SK-N-SH (cell line): ENCODE results near the gene MINDY4. TPM values are rescaled to one million over a fixed set of nuclear protein-coding genes. Genes with fewer than 3 reads are reported as not detected.
A peak's percentile ranks its signal among the peaks of the same experiment; 100 is the strongest.

Experiments
- CTCF ChIA-PET: fragments of 300-600, 350-600 bp; formaldehyde crosslinking; extraction: SDS; loops from one replicate; lab custom pipeline; 2021; lab: Yijun Ruan, JAX
- POLR2A ChIA-PET: fragments of 350-600 bp; sonication (Branson Sonifier 250); formaldehyde crosslinking; extraction: SDS; loops from one replicate; lab custom pipeline; 2020; ENCODE audit warnings: antibody characterized with exemption, inconsistent platforms; lab: Yijun Ruan, JAX
- DNase-seq: peaks from one replicate; pipeline ENCODE4 v3.0.0; 2012
- H2AFZ ChIP-seq: fragments of 200-600 bp; sonication (generic); 2 replicates; pipeline ENCODE4 v1.8.1; 2016; ENCODE audit warnings: antibody characterized with exemption, mild to moderate bottlenecking, low read depth
- H3F3A ChIP-seq: fragments of 200-600 bp; sonication (generic); replicated peaks from 2 replicates; pipeline ENCODE3; 2016; ENCODE audit warnings: antibody characterized with exemption, mild to moderate bottlenecking; ENCODE audit not compliant: insufficient read depth
- H3K27ac ChIP-seq, 2 experiments: fragments of 200-500 bp in 1 of 2; fragments of 200-600 bp in 1 of 2; sonication (Bioruptor generic) in 1 of 2; sonication (generic), shearing (Covaris generic) in 1 of 2; 2 replicates each; pipeline versions ENCODE4 v1.5.1 to v1.6.1; 2014 to 2016; ENCODE audit warnings: low read depth in 2 of 2, inconsistent platforms in 1 of 2, low read length in 1 of 2, mild to moderate bottlenecking in 1 of 2, mixed read lengths in 1 of 2
- H3K27me3 ChIP-seq: fragments of 200-600 bp; sonication (generic), shearing (Covaris generic); 2 replicates; pipeline ENCODE4 v1.6.1; 2016; ENCODE audit warnings: mixed run types; ENCODE audit not compliant: insufficient read depth
- H3K36me3 ChIP-seq, 2 experiments: fragments of 200-500 bp in 1 of 2; fragments of 200-600 bp in 1 of 2; sonication (Bioruptor generic) in 1 of 2; sonication (generic) in 1 of 2; replicated peaks in 1 of 2; 2 replicates each; pipeline versions ENCODE3 to v1.5.1; 2014 to 2016; ENCODE audit warnings: low read length in 1 of 2, mild to moderate bottlenecking in 1 of 2; ENCODE audit not compliant: insufficient read depth in 2 of 2, control insufficient read depth in 1 of 2
- H3K4me1 ChIP-seq, 2 experiments: fragments of 200-500 bp in 1 of 2; fragments of 200-600 bp in 1 of 2; sonication (Bioruptor generic) in 1 of 2; sonication (generic), shearing (Covaris generic) in 1 of 2; 2 replicates each; pipeline versions ENCODE4 v1.5.1 to v1.6.1; 2014 to 2016; ENCODE audit warnings: low read depth in 1 of 2, low read length in 1 of 2, mixed run types in 1 of 2; ENCODE audit not compliant: insufficient read depth in 2 of 2, control insufficient read depth in 1 of 2
- H3K4me2 ChIP-seq: fragments of 200-600 bp; sonication (generic), shearing (Covaris generic); 2 replicates; pipeline ENCODE4 v1.6.1; 2017; ENCODE audit warnings: mixed run types
- H3K4me3 ChIP-seq, 2 experiments: fragments of 200-500 bp in 1 of 2; fragments of 200-600 bp in 1 of 2; sonication (Bioruptor generic) in 1 of 2; sonication (generic), shearing (Covaris generic) in 1 of 2; 2 replicates each; pipeline versions ENCODE4 v1.5.1 to v1.8.1; 2014 to 2016; ENCODE audit warnings: low read depth in 2 of 2, inconsistent platforms in 1 of 2, low read length in 1 of 2, mild to moderate bottlenecking in 1 of 2, mixed read lengths in 1 of 2, moderate library complexity in 1 of 2
- H3K79me2 ChIP-seq: fragments of 200-600 bp; sonication (generic); 2 replicates; pipeline ENCODE4 v1.8.1; 2017; ENCODE audit warnings: mild to moderate bottlenecking; ENCODE audit not compliant: insufficient read depth
- H3K9ac ChIP-seq: fragments of 200-600 bp; sonication (generic); 2 replicates; pipeline ENCODE4 v1.6.1; 2017; ENCODE audit warnings: mixed run types
- H3K9me2 ChIP-seq: fragments of 200-600 bp; sonication (generic); 2 replicates; pipeline ENCODE4 v1.6.1; 2017; ENCODE audit warnings: mixed run types
- H3K9me3 ChIP-seq: fragments of 200-600 bp; sonication (generic); 2 replicates; pipeline ENCODE4 v1.6.1; 2017; ENCODE audit warnings: mixed run types, mild to moderate bottlenecking, moderate library complexity
- H4K20me1 ChIP-seq: fragments of 200-600 bp; sonication (generic); 2 replicates; pipeline ENCODE4 v1.6.1; 2017; ENCODE audit warnings: mild to moderate bottlenecking, mixed run types; ENCODE audit not compliant: insufficient read depth
- CHD2 ChIP-seq: fragments of 150-350 bp; IDR thresholded peaks from 2 replicates; pipeline ENCODE4 v1.6.1; 2018; ENCODE audit warnings: low read length; ENCODE audit not compliant: partially characterized antibody
- EP300 ChIP-seq, 2 experiments: IDR thresholded peaks; 2 replicates each; pipeline versions ENCODE4 v1.4.0 to v1.6.1; 2012; ENCODE audit warnings: borderline replicate concordance in 1 of 2, low read depth in 1 of 2, low read length in 1 of 2
- FOXJ3 ChIP-seq: sonication (generic); formaldehyde crosslinking; IDR thresholded peaks from 2 replicates; pipeline ENCODE4 v1.5.1; 2020; ENCODE audit warnings: mild to moderate bottlenecking, missing genetic modification reagents
- GABPA ChIP-seq: IDR thresholded peaks from 2 replicates; pipeline ENCODE4 v1.4.0; 2012; ENCODE audit warnings: low read depth, mild to moderate bottlenecking
- GATA2 ChIP-seq: sonication (generic); formaldehyde crosslinking; IDR thresholded peaks from 2 replicates; pipeline ENCODE4 v1.5.0; 2020; ENCODE audit warnings: mild to moderate bottlenecking, missing genetic modification reagents
- MEF2A ChIP-seq: IDR thresholded peaks from 2 replicates; pipeline ENCODE4 v1.4.0; 2012; ENCODE audit warnings: low read depth, borderline replicate concordance
- PBX3 ChIP-seq: IDR thresholded peaks from 2 replicates; pipeline ENCODE4; 2012
- SIN3A ChIP-seq: IDR thresholded peaks from 2 replicates; pipeline ENCODE4 v1.6.1; 2012; ENCODE audit warnings: low read depth, mild to moderate bottlenecking, low read length, moderate library complexity, borderline replicate concordance
- SMC3 ChIP-seq: IDR thresholded peaks from 2 replicates; pipeline ENCODE4 v1.6.1; 2012; ENCODE audit warnings: low read depth, low read length, improper control_type of control experiment
- TAF1 ChIP-seq: IDR thresholded peaks from 2 replicates; pipeline ENCODE4 v1.6.1; 2012; ENCODE audit warnings: low read depth, mild to moderate bottlenecking, low read length, moderate library complexity, borderline replicate concordance
- TCF12 ChIP-seq: IDR thresholded peaks from 2 replicates; pipeline ENCODE4 v1.4.0; 2012
- TEAD4 ChIP-seq: IDR thresholded peaks from 2 replicates; pipeline ENCODE4 v1.4.0; 2012; ENCODE audit warnings: mild to moderate bottlenecking, borderline replicate concordance; ENCODE audit not compliant: insufficient read depth
- YY1 ChIP-seq: IDR thresholded peaks from 2 replicates; pipeline ENCODE4 v1.4.0; 2012; ENCODE audit warnings: low read depth, mild to moderate bottlenecking
- WGBS: methylation state at CpG from one replicate; pipeline ENCODE4 v1.1.6; 2017; ENCODE audit warnings: low lambda C conversion rate; 5-methylcytosine and 5-hydroxymethylcytosine counted together
- polyA plus RNA-seq, 3 experiments: library from polyadenylated mRNA; depleted of rRNA; stranded (reverse); fragments of >200 nt; gene quantifications; 2 replicates each; pipeline ENCODE4 v1.2.3, GENCODE V29; 2012
- TF ChIP-seq, protein P1 (sequence below): IDR thresholded peaks from 2 replicates; pipeline ENCODE4 v1.4.0; 2012; ENCODE audit warnings: low read depth, borderline replicate concordance
- TF ChIP-seq, protein P2 (sequence below): IDR thresholded peaks from 2 replicates; pipeline ENCODE4 v1.4.0; 2012; ENCODE audit warnings: low read depth
- TF ChIP-seq, protein P3 (sequence below): fragments of 200-600 bp; sonication (generic); IDR thresholded peaks from 2 replicates; pipeline ENCODE4 v1.6.1; 2017; ENCODE audit warnings: antibody characterized with exemption, mild to moderate bottlenecking, moderate library complexity

The MINDY4 gene
- polyA plus RNA-seq, 1 of the 3 experiments (the other 2 are of a cell fraction): 1.8 TPM

GRCh38 chr7:30772984-30773383 is 1.8 kb downstream of the MINDY4 start:
- no peak for DNase-seq
- 93% methylated on average over 6 of the region's 6 CpGs for WGBS
- no peaks in the 10 kb centered on the region for H3K9me2 ChIP-seq
- ChIA-PET CTCF (interaction anchor here (0.6 to 3.7 kb wide), 7 partner anchors 33 to 361 kb away, joined by 3 to 15 read pairs (median 5); no protein-coding TSS in a partner anchor), POLR2A (no interaction called here)
- no peak overlapping the region for H2AFZ ChIP-seq
- peaks cover 0 to 6% of the 10 kb centered on the region in 2 experiments for H3K36me3 ChIP-seq
- no peaks in the 10 kb centered on the region for H4K20me1 ChIP-seq
- no peak overlapping the region for H3K9ac ChIP-seq
- no peaks in the 10 kb centered on the region for H3K27me3 ChIP-seq
- no peak overlapping the region for H3K27ac ChIP-seq
- no peak overlapping the region; a peak in 1 of 4 replicates for H3K4me3 ChIP-seq
- H3K79me2 ChIP-seq: no peaks in the 10 kb centered on the region
- H3K9me3 ChIP-seq: no peaks in the 10 kb centered on the region
- peak overlapping the region; percentile 83; the same call in 1 of the 2 replicates for H3K4me2 ChIP-seq
- no peaks in the 10 kb centered on the region for H3F3A ChIP-seq
- TF ChIP-seq FOXJ3 (CRISPR knock-in tag) (no peak), TCF12 (no peak), YY1 (no peak), SMC3 (no peak), SIN3A (no peak), EP300 (IDR thresholded peaks at IDR 0.05; ENCODE audit: borderline replicate concordance in 1 of 2, low read depth in 1 of 2, low read length in 1 of 2) (no peak), MEF2A (no peak), GATA2 (CRISPR knock-in tag) (no peak)
- H3K4me1 ChIP-seq: peaks cover 0 to 29% of the 10 kb centered on the region in 2 experiments; a peak in 2 of 4 replicates

DNA sequence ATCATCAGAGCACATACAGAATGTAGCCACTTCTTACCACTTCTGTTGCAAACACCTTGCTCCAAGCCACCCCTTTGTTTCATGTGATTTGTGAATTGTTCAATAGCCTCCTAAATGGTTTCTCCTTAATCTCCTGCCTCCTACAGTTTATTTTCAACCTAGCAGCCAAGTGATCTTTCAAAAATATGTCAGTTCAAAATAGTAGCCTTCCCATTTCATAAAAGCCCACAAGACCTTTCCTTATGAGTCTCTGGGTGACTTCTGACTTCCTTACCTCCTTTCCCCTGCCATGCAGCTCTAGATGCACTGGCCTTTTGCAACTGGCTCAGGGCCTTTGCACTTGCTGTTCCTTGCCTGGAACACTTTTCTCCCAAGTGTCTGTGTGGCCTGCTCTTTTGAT is 4.8 kb downstream of the MINDY4 start:
- ChIA-PET POLR2A (no interaction called here), CTCF (interaction anchor here (0.7 to 2.7 kb wide), 2 partner anchors 15 to 35 kb away, joined by 3 to 10 read pairs; no protein-coding TSS in a partner anchor)
- Histone ChIP-seq H3K4me3 (no peak overlapping the region), H3K9ac (no peak overlapping the region), H4K20me1 (no peaks in the 10 kb centered on the region), H3K4me2 (no peak overlapping the region), H3K9me2 (no peaks in the 10 kb centered on the region), H3K27ac (no peak overlapping the region), H3K27me3 (no peaks in the 10 kb centered on the region), H3K36me3 (peaks cover 5 to 34% of the 10 kb centered on the region in 2 experiments), H3F3A (no peaks in the 10 kb centered on the region), H3K79me2 (no peaks in the 10 kb centered on the region), H3K4me1 (peaks cover 0 to 29% of the 10 kb centered on the region in 2 experiments; a peak in 2 of 4 replicates), H2AFZ (no peak overlapping the region), H3K9me3 (no peaks in the 10 kb centered on the region)
- no peak for DNase-seq
- no peak for TF ChIP-seq GABPA
- no peak for TF ChIP-seq PBX3
- TF ChIP-seq, protein P1, sequence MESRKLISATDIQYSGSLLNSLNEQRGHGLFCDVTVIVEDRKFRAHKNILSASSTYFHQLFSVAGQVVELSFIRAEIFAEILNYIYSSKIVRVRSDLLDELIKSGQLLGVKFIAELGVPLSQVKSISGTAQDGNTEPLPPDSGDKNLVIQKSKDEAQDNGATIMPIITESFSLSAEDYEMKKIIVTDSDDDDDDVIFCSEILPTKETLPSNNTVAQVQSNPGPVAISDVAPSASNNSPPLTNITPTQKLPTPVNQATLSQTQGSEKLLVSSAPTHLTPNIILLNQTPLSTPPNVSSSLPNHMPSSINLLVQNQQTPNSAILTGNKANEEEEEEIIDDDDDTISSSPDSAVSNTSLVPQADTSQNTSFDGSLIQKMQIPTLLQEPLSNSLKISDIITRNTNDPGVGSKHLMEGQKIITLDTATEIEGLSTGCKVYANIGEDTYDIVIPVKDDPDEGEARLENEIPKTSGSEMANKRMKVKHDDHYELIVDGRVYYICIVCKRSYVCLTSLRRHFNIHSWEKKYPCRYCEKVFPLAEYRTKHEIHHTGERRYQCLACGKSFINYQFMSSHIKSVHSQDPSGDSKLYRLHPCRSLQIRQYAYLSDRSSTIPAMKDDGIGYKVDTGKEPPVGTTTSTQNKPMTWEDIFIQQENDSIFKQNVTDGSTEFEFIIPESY: no peak
- no peak for TF ChIP-seq GATA2 (CRISPR knock-in tag)
- TF ChIP-seq TEAD4: no peak
- no peak for TF ChIP-seq SMC3
- no peak for TF ChIP-seq CHD2
- no peak for TF ChIP-seq TAF1
- no peak for TF ChIP-seq YY1
- TF ChIP-seq, protein P2, sequence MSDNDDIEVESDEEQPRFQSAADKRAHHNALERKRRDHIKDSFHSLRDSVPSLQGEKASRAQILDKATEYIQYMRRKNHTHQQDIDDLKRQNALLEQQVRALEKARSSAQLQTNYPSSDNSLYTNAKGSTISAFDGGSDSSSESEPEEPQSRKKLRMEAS: no peak
- TF ChIP-seq, protein P3, sequence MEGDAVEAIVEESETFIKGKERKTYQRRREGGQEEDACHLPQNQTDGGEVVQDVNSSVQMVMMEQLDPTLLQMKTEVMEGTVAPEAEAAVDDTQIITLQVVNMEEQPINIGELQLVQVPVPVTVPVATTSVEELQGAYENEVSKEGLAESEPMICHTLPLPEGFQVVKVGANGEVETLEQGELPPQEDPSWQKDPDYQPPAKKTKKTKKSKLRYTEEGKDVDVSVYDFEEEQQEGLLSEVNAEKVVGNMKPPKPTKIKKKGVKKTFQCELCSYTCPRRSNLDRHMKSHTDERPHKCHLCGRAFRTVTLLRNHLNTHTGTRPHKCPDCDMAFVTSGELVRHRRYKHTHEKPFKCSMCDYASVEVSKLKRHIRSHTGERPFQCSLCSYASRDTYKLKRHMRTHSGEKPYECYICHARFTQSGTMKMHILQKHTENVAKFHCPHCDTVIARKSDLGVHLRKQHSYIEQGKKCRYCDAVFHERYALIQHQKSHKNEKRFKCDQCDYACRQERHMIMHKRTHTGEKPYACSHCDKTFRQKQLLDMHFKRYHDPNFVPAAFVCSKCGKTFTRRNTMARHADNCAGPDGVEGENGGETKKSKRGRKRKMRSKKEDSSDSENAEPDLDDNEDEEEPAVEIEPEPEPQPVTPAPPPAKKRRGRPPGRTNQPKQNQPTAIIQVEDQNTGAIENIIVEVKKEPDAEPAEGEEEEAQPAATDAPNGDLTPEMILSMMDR: no peak
